ENCODE measurements around the gene RPH3AL.
"Not testable (repeated sequence)": the region's sequence is repeated elsewhere in the genome, so short reads cannot be mapped to it uniquely, and the experiment has no call there.

RPH3AL gene

DNA sequence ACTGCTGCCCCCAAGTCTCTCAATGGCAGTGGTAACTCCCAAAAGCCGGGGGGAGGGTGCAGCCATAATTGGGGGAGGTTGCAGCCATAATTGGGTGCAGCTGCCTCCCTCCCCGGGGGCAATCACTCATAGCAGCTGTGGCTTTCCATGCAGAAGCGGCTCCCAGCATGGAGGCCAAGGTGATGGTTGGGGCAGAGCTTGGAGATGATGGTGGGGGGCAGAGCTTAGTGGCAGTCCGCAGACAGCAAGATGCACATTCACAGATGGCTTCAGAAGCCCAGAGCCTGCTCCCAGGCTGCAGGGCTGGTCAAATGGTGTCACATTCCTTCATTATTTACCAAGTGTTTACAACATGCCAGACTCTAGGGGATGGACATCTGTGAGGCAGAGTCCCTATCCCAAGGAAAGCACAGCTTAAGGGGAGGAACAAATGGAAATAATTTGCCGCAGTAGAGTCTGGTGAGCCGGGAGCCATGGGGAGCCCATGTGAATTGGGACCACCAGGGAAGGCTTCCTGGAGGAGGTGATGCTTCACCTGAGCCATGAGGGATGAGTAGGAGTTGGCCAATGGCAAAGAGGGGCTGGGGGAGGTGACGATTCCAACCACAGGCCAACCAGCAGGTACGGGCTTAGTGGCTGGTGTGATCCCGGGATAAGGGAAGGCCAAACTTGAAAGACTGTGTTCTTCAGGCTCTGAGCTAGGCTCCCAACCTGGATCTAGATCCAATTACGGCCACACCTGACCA is 179.3 kb downstream of the RPH3AL start:
- DNase-seq = no peak

DNA sequence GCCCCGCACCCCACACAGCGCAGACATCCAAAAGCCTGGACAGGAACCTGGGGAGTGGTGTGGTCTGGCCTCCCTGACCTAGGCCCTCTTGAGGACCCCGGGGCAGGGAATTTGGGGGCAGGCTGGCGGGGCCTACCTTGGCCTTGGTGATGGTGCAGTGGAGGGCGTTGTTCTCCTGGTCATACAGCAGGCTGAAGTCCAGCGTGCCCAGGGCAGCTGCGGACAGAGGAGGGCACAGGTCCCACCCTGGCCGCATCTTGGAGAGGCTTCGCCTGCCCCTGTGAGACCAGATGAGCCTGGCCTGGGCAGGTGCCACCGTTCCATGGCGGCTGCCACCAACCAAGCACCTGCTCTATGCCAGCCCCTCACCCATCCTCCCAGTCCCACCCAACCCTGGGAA is 180.2 kb downstream of the RPH3AL start:
- DNase-seq = no peak

- DNase-seq = no peak
Observed at GRCh38 chr17:171871-172270, 180.7 kb downstream of the RPH3AL start.

DNA sequence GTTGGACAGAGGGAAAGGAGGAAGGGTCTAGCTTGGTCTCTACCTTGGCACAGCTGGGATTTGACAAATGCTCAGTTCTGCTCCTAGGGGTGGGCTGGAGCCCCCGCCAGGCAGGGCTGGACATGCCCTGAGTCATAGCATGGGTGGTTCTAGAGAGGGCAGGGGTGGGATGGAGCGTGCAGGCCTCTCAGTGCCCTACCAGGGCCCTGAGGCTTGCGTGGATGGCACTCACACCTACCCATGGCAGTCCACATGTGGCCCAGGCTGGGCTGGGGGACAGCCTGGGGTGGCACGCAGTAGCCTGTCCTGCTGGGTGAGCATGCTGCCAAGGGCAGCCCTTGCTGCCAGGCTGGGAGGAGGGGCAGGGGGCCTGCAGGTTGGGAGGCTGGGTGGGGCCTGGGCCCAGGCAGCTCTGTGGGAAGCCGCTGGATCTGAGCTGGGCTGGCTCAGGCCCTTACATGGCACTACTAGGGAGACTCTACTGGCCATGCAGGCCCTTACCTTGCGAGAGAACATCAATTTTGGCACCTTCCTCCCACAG is 182.4 kb downstream of the RPH3AL start:
- no peak for DNase-seq

DNA sequence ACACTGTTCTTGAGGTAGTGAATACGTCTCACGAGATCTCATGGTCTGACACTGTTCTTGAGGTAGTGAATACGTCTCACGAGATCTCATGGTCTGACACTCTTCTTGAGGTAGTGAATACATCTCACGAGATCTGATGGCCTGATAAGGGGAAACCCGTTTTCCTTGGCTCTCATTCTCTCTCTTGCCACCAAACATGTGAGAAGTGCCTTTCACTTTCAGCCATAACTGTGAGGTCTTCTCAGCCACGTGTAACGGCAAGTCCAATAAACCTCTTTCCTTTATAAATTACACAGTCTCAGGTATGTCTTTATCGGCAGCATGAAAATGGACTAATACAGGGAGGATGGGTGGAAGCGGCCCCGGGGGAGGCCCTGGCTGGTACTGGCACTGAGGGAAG is 184.0 kb downstream of the RPH3AL start:
- DNase-seq = not testable (repeated sequence)

GRCh38 chr17:165939-166338 is 186.7 kb downstream of the RPH3AL start:
- no peak for DNase-seq

DNA sequence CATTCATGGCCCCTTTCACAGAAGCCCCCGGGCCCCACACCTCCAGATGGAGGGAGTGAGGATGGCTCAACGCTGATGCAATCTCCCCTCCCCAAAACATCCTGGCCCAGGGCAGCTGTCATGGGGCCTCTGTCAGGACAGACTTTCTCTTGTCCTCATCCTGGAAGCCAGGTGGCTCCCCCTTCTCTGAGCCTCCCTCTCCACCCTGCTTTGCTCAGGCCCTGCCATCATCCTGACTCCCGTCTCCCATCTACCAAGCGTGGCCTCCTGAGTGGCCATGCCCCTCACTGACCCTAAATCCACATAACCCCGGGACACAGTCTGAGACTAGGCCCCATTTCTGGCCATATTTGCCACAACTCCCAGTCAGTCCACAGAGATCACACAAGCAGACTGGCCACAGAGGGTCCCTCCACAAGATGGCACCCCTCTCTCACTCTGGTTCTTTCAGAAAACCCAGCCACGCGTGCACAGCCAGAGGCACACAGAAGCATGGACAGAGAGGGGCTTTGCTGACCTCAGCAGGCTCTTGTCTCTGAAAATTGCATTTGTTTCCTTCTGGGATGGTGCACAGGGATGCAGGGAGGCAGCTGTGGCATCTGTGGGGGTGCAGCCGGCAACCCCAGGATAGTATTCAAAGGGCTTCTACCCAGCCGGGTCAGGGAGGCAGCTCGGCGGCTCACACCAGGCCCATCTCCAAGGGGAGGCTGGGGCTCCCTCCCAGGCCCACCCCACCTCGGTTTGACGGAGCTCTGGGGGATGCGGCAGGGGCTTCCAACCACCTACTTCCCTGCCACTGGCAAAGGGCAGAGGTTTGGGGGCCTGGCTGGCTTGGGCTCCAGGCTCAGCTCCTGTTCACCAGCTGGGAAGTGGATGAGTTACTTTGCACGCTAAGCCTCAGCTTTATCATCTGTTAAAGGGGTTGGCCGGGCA is 188.0 kb downstream of the RPH3AL start:
- DNase-seq = peak; percentile 56

DNA sequence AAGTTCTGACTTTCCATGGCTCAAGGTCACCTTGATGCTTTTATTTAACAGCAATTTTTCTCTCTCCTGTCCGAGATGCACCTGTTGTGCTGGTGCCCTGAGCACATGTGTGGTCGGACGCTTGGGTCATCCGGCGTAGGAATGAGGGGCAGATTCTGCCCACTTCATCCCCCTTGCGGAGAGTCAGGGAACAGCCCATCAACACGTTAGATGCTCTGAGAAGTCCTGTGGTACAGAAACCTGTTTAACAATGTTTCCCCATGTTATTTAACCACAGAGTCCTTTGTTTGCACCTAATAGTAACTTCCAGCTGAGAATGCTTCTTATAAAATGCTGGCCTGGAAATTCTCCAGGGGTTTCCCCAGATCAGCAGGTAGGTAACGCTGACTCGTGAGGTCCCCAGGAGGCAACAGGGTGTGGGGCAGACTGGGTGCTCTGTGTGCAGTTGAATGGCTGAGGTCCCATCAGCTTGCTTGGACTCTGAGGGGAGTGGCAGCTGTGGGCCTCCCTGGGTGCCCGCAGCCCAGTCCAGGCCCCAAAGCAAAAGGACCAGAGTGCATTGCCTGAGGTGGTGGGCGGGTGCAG is 189.0 kb downstream of the RPH3AL start:
- no peak for DNase-seq

- no peak for DNase-seq
Observed at GRCh38 chr17:162689-163088, 189.9 kb downstream of the RPH3AL start.

All from right kidney (tissue), 1 donor.